Astrocyte of the cerebellum (primary cell): ENCODE data around the gene NPDC1.
"Not testable (repeated sequence)": the region's sequence is repeated elsewhere in the genome, so short reads cannot be mapped to it uniquely, and the experiment has no call there.

Experiments
- DNase-seq: peaks from one replicate; pipeline ENCODE4 v3.0.0-alpha.2; 2011; ENCODE audit warnings: low read depth
- H3K4me3 ChIP-seq: 2 replicates; pipeline ENCODE4 v1.5.1; 2011; ENCODE audit warnings: mild to moderate bottlenecking, low read depth, low read length, moderate library complexity
- in situ Hi-C: cut with HindIII; loops from 2 replicates; pipeline ENCODE4 v1.10.0; 2017; ENCODE audit warnings: low sequenced_read_pairs
- TF ChIP-seq, protein P1 (sequence below): IDR thresholded peaks from 2 replicates; pipeline ENCODE4 v1.5.1; 2012; ENCODE audit warnings: low read length, low read depth, moderate library complexity, mild to moderate bottlenecking; ENCODE audit errors: missing control alignments

The NPDC1 gene

DNA sequence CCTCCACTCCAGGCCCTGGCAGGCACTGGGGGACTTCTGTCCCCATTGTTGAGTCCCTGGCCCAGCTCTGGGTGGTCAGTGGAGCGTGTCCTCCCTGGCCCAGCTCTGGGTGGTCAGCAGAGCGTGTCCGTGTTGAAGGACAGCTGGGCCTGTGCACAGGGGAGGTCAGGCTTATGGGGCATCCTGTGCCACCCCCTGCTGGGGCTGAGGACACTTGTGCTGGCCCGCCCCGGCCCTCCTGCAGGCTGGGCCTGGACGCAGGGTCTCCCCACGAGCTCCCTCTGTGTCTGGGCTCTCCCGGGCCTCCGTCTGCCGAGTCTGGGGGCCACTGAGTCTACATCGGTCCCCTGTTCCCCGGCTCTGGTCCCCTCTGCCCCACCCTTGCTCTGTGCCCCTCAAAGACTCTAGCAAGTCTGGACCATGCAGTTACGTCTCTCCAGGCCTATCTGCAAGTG lies 38.1 kb downstream of the NPDC1 start:
- in situ Hi-C loops = no loop called here
- H3K4me3 ChIP-seq = no peak overlapping the region
- TF ChIP-seq, protein P1, sequence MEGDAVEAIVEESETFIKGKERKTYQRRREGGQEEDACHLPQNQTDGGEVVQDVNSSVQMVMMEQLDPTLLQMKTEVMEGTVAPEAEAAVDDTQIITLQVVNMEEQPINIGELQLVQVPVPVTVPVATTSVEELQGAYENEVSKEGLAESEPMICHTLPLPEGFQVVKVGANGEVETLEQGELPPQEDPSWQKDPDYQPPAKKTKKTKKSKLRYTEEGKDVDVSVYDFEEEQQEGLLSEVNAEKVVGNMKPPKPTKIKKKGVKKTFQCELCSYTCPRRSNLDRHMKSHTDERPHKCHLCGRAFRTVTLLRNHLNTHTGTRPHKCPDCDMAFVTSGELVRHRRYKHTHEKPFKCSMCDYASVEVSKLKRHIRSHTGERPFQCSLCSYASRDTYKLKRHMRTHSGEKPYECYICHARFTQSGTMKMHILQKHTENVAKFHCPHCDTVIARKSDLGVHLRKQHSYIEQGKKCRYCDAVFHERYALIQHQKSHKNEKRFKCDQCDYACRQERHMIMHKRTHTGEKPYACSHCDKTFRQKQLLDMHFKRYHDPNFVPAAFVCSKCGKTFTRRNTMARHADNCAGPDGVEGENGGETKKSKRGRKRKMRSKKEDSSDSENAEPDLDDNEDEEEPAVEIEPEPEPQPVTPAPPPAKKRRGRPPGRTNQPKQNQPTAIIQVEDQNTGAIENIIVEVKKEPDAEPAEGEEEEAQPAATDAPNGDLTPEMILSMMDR = no peak
- DNase-seq = no peak

DNA sequence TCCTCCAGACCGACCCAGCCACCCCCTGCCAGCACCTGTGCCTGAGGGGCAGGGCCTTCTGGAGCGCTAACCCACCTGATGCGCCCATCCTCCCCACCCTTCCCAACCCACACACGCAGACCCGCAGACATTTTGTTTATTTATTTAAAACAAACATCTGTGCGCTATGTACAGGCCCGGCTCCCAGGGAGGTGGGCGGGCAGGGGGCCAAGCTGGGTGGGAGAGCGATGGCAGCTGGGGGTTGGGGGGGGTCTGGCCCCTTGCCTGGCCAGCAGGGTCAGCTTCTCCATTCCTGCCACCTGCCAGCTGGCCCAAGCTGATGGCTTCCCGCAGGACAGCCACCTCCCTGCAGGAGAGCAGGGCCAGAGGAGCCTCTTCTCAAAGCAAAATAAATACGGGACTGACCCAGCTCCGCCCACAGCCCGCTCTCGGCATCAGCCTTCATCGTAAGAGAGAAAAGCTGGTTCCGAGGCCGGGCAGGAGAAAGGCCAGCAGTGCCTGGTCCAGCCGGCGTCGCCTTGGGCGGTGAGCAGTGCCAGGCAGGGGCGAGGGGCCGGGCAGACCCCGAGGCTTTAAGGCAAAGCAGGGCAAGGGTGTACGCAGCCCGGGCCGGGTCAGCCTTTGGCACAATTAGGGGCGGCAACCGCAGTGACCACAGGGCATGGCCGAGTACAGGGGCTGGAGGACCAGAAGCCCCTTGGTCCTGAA lies 38.7 kb downstream of the NPDC1 start:
- in situ Hi-C loops = no loop called here

DNA sequence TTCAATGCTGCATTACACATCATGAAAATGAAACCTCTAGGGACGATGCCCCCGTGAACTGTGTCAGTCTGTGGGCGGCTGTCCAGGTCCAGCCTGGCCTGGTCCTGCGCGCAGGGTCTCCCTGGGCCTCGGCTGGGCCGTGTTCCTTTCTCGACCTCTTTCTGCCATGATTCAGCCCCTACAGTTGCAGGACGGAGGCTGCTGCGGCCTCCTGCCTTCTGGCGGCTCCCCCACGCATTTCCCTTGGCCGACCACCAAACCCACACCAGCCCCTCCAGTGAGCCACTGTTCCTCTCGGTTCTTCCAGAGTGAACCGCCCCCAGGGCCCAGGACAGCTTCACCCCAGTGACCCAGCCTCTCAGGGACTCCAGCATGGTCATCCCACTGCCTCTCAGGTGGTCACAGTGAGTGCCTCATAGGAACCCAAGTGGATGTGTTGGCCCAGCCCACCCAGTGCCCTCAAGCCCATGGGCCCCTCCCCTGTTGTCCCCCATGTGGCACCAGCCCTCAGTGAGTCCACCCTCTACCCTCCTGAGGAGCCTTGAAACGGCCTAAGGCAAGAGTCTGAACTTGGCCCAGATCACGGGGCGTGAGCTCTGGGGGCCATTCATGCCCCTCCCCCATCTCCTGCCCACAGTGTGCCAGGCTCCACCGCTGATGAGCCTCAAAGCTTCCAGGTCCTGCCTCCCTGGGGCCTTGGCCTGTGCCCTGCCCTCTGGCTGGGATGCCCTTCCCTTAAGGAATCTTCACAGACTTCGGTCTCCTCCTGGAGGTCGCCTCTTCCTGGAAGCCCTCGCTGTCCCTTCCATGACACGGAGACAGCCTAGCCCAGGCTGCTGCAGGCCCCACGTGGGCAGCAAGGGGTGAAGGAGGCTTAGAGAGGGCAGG lies 39.6 kb downstream of the NPDC1 start:
- DNase-seq = no peak
- H3K4me3 ChIP-seq = no peak overlapping the region
- in situ Hi-C loops = no loop called here
- TF ChIP-seq, protein P1 = no peak

More for the DNA sequence above, 38.7 kb downstream of the NPDC1 start:
- H3K4me3 ChIP-seq = no peak overlapping the region
- no peak for DNase-seq
- TF ChIP-seq, protein P1 = no peak

DNA sequence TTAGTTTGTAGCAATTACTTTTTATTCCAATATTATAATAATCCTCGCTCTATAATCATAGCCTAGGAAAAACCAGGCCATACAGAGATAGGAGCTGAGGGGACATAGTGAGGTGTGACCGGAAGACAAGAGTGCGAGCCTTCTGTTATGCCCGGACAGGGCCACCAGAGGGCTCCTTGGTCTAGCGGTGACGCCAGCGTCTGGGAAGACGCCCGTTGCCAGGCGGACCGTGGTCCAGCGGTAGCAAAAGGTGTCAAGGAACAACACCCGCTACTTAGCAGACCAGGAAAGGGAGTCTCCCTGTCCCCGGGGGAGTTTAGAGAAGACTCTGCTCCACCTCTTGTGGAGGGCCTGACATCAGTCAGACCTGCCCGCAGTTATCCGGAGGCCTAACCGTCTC lies 41.7 kb downstream of the NPDC1 start:
- DNase-seq, H3K4me3 ChIP-seq, in situ Hi-C loops: not testable (repeated sequence)
- TF ChIP-seq, protein P1 = peak; percentile 39

DNA sequence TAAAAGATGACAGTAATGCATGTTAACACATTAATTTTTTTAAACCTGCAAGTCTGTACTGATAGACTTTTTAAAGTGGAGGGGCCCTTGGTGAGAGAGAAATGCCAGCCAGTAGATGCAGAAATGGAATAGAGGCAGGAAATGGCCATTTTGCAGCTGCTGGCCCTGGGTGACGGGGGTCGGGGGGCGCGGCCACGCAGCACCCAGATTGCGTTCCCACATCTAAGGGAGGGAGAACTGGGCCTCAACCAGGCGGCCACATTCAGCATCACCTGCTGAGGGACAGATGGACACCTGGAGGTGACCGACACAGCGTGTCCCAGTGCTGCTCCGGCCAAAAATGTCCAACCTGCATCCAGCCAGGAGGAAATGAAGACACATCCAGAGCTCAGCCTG lies 43.3 kb downstream of the NPDC1 start:
- in situ Hi-C loops = no loop called here
- no peak for DNase-seq
- H3K4me3 ChIP-seq = no peak overlapping the region
- TF ChIP-seq, protein P1 = no peak

DNA sequence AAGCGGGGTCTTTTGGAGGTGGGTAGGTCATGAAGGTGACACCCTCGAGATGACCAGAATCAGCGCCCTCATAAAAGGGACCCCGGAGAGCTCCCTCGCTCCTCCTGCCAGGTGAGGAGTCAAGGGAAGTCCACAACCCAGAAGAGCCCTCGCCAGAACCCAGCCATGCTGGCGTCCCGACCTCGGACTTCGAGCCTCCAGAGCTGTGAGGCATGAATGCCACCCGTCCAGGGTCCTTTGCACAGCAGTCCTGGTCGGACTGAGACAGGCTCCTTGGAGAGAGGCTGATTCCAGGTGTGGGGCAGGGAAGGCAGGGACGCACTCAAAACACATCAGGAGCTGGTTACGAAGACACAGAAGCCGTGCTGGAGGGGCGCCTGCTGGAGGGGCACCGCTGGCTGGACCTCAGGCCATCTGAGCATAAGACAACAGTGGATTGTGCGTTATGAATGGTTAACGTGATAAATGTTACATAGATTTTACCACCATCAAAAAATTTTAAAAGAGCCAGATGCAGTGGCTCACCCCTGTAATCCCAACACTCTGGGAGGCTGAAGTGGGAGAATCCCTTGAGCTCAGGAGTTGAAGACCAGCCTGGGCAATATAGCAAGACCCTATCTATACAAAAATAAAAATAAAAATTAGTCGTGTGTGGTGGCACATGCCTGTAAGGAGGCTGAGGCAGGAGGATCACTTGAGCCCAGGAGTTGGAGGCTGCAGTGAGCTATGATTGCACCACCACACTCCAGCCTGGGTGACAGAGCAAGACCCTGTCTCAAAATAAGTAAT lies 43.9 kb downstream of the NPDC1 start:
- TF ChIP-seq, protein P1 = no peak

More for the DNA sequence above, 43.9 kb downstream of the NPDC1 start:
- DNase-seq = no peak
- no peak overlapping the region for H3K4me3 ChIP-seq
- in situ Hi-C loops = no loop called here
